ENCODE data around the gene FOXD4.
A peak's percentile ranks its signal among the peaks of the same experiment; 100 is the strongest.
"Not testable (repeated sequence)": the region's sequence is repeated elsewhere in the genome, so short reads cannot be mapped to it uniquely, and the experiment has no call there.

Gene FOXD4

GRCh38 chr9:117995-118467 lies at the start of gene FOXD4:
FOXD4 (minus strand) TSS chr9:118417; CDS start chr9:118119, 298 bp downstream.
- not testable (repeated sequence) for DNase-seq (ENCODE audit: low spot score)

- DNase-seq (ENCODE audit: low spot score), result not testable (repeated sequence)
These were observed 41.7 kb upstream of the FOXD4 start for GRCh38 chr9:159871-160270.

GRCh38 chr9:151173-151572 lies 33.0 kb upstream of the FOXD4 start:
- not testable (repeated sequence) for DNase-seq (ENCODE audit: low spot score)

- not testable (repeated sequence) for DNase-seq (ENCODE audit: low spot score)
These were observed 21.7 kb upstream of the FOXD4 start for GRCh38 chr9:139880-140279.

GRCh38 chr9:117144-117994 lies 848 bp downstream of the FOXD4 start:
- not testable (repeated sequence) for DNase-seq (ENCODE audit: low spot score)

GRCh38 chr9:116239-117077 lies 1.8 kb downstream of the FOXD4 start:
- not testable (repeated sequence) for DNase-seq (ENCODE audit: low spot score)

- not testable (repeated sequence) for DNase-seq (ENCODE audit: low spot score)
These were observed 3.1 kb downstream of the FOXD4 start for GRCh38 chr9:115118-115451.

- DNase-seq (ENCODE audit: low spot score), result not testable (repeated sequence)
These were observed 3.7 kb downstream of the FOXD4 start for GRCh38 chr9:114267-115117.

GRCh38 chr9:113468-114266 lies 4.5 kb downstream of the FOXD4 start:
- peak; percentile 6 for DNase-seq (ENCODE audit: low spot score)

- not testable (repeated sequence) for DNase-seq (ENCODE audit: low spot score)
These were observed 5.4 kb downstream of the FOXD4 start for GRCh38 chr9:112589-113467.

- DNase-seq (ENCODE audit: low spot score), result not testable (repeated sequence)
These were observed 7.5 kb downstream of the FOXD4 start for GRCh38 chr9:110672-111071.

GRCh38 chr9:109540-109939 lies 8.7 kb downstream of the FOXD4 start:
- not testable (repeated sequence) for DNase-seq (ENCODE audit: low spot score)

- DNase-seq (ENCODE audit: low spot score), result not testable (repeated sequence)
These were observed 9.3 kb downstream of the FOXD4 start for GRCh38 chr9:108742-109495.

GRCh38 chr9:105991-106390 lies 12.2 kb downstream of the FOXD4 start:
- DNase-seq (ENCODE audit: low spot score), result not testable (repeated sequence)

- DNase-seq (ENCODE audit: low spot score), result not testable (repeated sequence)
These were observed 17.8 kb downstream of the FOXD4 start for GRCh38 chr9:100430-100829.

- not testable (repeated sequence) for DNase-seq (ENCODE audit: low spot score)
These were observed 18.4 kb downstream of the FOXD4 start for GRCh38 chr9:99867-100266.

- not testable (repeated sequence) for DNase-seq (ENCODE audit: low spot score)
These were observed 19.4 kb downstream of the FOXD4 start for GRCh38 chr9:98775-99174.

- not testable (repeated sequence) for DNase-seq (ENCODE audit: low spot score)
These were observed 23.2 kb downstream of the FOXD4 start for GRCh38 chr9:94992-95391.

GRCh38 chr9:94323-94722 lies 23.9 kb downstream of the FOXD4 start:
- DNase-seq (ENCODE audit: low spot score), result not testable (repeated sequence)

All from germinal center (tissue), 1 donor.